Measurements from ENCODE around the gene SUPT4H1. TPM values are rescaled to one million over a fixed set of nuclear protein-coding genes. Genes with fewer than 3 reads are reported as not detected.

SUPT4H1 gene
- total and polyA plus RNA-seq, 2 of the 4 experiments (the other 2 are of a cell fraction): 51.6 to 129 TPM

- Histone ChIP-seq H4K8ac (ENCODE audit: low read depth in 2 of 2, low read length in 2 of 2) (peak overlapping the region; percentile 78 to 99; a peak in 2 of 4 replicates), H2BK5ac (ENCODE audit: low read depth, low read length, poor library complexity, severe bottlenecking) (no peak overlapping the region), H4K5ac (ENCODE audit: low read depth, low read length) (no peak overlapping the region), H2BK15ac (ENCODE audit: low read depth, low read length) (no peak overlapping the region), H4K20me1 (ENCODE audit: insufficient read depth, low read length) (no peaks in the 10 kb centered on the region), H3K27ac (ENCODE audit: insufficient read depth, low read length) (no peak overlapping the region), H3K23ac (ENCODE audit: low read depth, low read length) (no peak overlapping the region), H4K91ac (ENCODE audit: insufficient read depth, low read depth, low read length) (no peak overlapping the region), H3K14ac (replicated peaks; ENCODE audit: low read depth, low read length) (no peak overlapping the region), H2AK5ac (ENCODE audit: low read depth, low read length) (no peak overlapping the region), H2AK9ac (replicated peaks; ENCODE audit: low read depth, low read length, poor library complexity) (no peak overlapping the region), H3K79me1 (ENCODE audit: low read depth in 1 of 2, low read length in 2 of 2) (peaks cover 20 to 29% of the 10 kb centered on the region in 2 experiments), H3K9me1 (ENCODE audit: insufficient read depth, low read length) (no peaks in the 10 kb centered on the region), H3K27me3 (ENCODE audit: control insufficient read depth, insufficient read depth, low read length) (no peaks in the 10 kb centered on the region), H3K4me1 (ENCODE audit: control insufficient read depth, insufficient read depth, low read length) (no peaks in the 10 kb centered on the region), H3K56ac (ENCODE audit: extremely low read depth, insufficient read depth, low read length) (no peak overlapping the region; the same call in 1 of the 2 replicates), H3K9ac (ENCODE audit: low read depth, low read length) (peak overlapping the region; percentile 98), H3K9me3 (ENCODE audit: control insufficient read depth, insufficient read depth, low read length) (no peaks in the 10 kb centered on the region), H2BK120ac (ENCODE audit: low read depth, low read length) (no peak overlapping the region), H3K4me2 (ENCODE audit: low read depth, low read length) (peak overlapping the region; percentile 93), H3K36me3 (ENCODE audit: control insufficient read depth, insufficient read depth, low read length) (peaks cover 21% of the 10 kb centered on the region), H2AFZ (replicated peaks; ENCODE audit: low read length, poor library complexity) (no peak overlapping the region), H3K18ac (ENCODE audit: low read depth, low read length) (no peak overlapping the region), H3K4ac (ENCODE audit: low read depth, low read length) (no peak overlapping the region), H3K4me3 (ENCODE audit: insufficient read depth, low read depth, low read length) (peak overlapping the region; percentile 94), H2BK20ac (ENCODE audit: low read depth, low read length) (no peak overlapping the region)
- intact Hi-C loops (cut with micrococcal nuclease) (loop anchor here (5.0 kb wide), 1 partner anchor 166 kb away; no protein-coding TSS in a partner anchor), in situ Hi-C loops (cut with MboI; ENCODE audit: low sequenced_read_pairs) (no loop called here), dilution Hi-C loops (cut with HindIII; ENCODE audit: low sequenced_read_pairs, unreplicated experiment) (no loop called here)
- DNase-seq: no peak
- no peak for ATAC-seq (ENCODE audit: low read depth)
- BruUV-seq (replicated peaks): TSS peak; percentile 41
- no CpG with 5 or more reads among the region's 4 CpGs for WGBS, 2 experiments (ENCODE audit: extremely low coverage in 2 of 2, insufficient read length in 1 of 2)
- POLR2A ChIA-PET (ENCODE audit: unreplicated experiment): interaction anchor here (2.3 kb wide), 1 partner anchor 14 kb away, joined by 13 read pairs; no protein-coding TSS in a partner anchor
- CTCF ChIA-PET: interaction anchor here (1.6 kb wide), 1 partner anchor 34 kb away, joined by 7 read pairs; no protein-coding TSS in a partner anchor
- no peak for TF ChIP-seq USF2 (IDR thresholded peaks at IDR 0.05; ENCODE audit: low read depth, low read length)
- no peak for TF ChIP-seq MXI1 (IDR thresholded peaks at IDR 0.05; ENCODE audit: borderline replicate concordance, low read depth, low read length)
- no peak for TF ChIP-seq POLR2A (IDR thresholded peaks at IDR 0.05; ENCODE audit: low read depth, low read length)
- TF ChIP-seq SMC3 (IDR thresholded peaks at IDR 0.05; ENCODE audit: low read depth, low read length): no peak
- TF ChIP-seq FOS (IDR thresholded peaks at IDR 0.05; ENCODE audit: low read depth, low read length): no peak
These were observed 819 bp downstream of the SUPT4H1 start for GRCh38 chr17:58351182-58351581.

All from IMR-90 (cell line).